ENCODE measurements around the gene GINS1.
"Not testable (repeated sequence)": the region's sequence is repeated elsewhere in the genome, so short reads cannot be mapped to it uniquely, and the experiment has no call there.

GINS1 gene

GRCh38 chr20:25390538-25391528, 16.6 kb upstream of the GINS1 start, which contains the start of gene ABHD12:
Gene ABHD12 (minus strand): TSS chr20:25390835. CDS start chr20:25390703, 132 bp downstream.
- DNase-seq, result peak; percentile 77

GRCh38 chr20:25394276-25394675, 13.2 kb upstream of the GINS1 start:
- no peak for DNase-seq

- no peak for DNase-seq
Observed at GRCh38 chr20:25394996-25395395, 12.5 kb upstream of the GINS1 start.

GRCh38 chr20:25397096-25397495, 10.4 kb upstream of the GINS1 start:
- DNase-seq, result no peak

- DNase-seq, result no peak
Observed at GRCh38 chr20:25397821-25398220, 9.7 kb upstream of the GINS1 start.

GRCh38 chr20:25398376-25399036, 9.0 kb upstream of the GINS1 start:
- no peak for DNase-seq

- DNase-seq, result no peak
Observed at GRCh38 chr20:25399037-25399430, 8.4 kb upstream of the GINS1 start.

GRCh38 chr20:25400291-25400732, 7.2 kb upstream of the GINS1 start:
- not testable (repeated sequence) for DNase-seq

- DNase-seq, result no peak
Observed at GRCh38 chr20:25402583-25402982, 4.9 kb upstream of the GINS1 start.

DNA sequence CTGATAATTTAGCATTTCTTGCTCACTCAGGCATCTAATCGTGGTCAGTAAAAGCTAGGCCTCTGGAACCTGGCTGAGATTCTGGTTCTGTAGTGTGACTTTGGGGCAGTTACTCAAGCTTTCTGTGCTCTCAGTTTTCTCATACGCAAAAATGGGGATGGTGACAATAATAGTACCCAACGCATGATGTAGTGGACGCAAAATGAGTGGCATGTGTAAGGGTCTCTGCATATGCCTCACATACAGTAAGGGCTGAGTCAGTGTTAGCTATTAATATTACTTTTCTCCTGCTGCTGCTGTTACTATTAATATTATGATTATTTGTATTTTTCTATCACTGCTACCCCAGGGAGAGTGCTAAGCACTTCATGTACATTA, 686 bp downstream of the GINS1 start:
- no peak for DNase-seq

GRCh38 chr20:25408890-25409289, 1.4 kb downstream of the GINS1 start:
- no peak for DNase-seq

DNA sequence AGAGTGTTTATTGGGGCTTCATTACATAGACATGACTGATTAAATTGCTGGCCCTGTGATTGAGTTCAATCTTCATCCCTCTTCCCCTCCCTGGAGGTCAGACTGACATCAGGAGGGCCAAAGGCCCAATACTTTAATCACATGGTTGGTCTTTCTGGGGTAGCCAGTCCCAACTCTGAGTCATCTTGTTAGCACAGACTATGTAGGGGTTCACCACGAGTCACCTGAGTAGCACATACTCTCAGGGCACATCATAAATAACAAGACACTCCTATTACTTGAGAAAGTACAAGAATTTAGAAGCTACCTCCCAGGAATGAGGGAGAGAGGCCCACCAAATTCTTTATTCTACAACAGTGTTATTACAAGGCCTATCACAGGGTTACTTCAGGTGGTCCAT, 11.3 kb downstream of the GINS1 start:
- no peak for DNase-seq

DNA sequence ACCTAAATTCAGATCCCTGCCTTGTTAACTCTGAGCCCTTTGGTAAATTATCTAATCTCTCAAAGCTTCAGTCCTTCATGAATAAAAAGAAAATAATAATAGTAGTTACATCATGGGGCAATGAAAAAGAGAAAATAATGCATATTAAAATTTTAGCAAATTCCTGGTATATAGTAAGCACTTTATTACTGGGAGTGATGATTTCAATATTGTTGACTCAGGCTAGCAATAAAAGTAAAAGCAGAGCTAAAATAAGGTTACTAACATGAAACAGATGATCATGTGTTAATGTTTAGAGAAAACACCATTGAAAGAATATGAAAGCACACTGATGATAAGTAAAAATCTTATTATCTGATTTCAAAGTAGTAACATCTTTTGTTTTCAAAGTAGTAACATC, 13.6 kb downstream of the GINS1 start:
- DNase-seq, result no peak

DNA sequence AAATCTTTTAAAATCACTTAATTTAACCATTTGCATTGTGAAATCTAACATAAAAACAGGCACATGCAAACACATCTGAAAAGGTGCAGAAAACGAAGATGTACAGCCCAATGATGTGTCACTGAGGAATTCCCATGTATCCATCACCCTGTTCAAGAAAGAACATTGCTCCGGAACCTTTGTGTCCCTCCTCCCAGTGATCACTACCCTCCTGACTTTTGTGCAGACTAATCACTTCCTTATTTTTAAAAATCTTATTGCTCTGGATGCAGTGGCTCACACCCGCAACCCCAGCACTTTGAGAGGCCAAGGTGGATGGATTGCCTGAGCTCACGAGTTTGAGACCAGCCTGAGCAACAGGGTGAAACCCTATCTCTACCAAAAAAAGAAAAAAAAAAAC, 14.6 kb downstream of the GINS1 start:
- DNase-seq, result no peak

- no peak for DNase-seq
Observed at GRCh38 chr20:25424536-25424935, 17.1 kb downstream of the GINS1 start.

DNA sequence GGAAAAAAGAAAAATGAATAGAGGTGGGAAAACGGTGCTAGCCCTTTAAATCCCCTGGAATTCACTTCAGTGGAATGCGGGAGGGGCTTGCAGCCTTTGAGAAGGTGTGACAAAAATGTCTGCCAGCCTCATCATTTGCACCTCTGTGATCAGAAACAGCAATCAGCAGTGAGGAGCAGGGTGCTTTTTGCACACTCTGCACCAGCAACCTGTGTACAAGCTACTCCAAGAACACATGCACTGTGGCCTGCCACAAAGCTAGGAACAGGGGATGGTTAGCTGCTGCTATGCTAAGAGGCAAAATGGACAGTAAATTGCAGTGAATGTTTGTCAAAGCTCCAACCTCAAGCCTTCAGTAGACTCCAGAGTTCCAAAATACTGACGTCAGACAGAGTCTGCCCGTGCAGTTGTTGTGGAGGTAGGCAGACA, 29.7 kb downstream of the GINS1 start:
- no peak for DNase-seq

GRCh38 chr20:25439328-25439727, 31.9 kb downstream of the GINS1 start:
- DNase-seq, result no peak

DNA sequence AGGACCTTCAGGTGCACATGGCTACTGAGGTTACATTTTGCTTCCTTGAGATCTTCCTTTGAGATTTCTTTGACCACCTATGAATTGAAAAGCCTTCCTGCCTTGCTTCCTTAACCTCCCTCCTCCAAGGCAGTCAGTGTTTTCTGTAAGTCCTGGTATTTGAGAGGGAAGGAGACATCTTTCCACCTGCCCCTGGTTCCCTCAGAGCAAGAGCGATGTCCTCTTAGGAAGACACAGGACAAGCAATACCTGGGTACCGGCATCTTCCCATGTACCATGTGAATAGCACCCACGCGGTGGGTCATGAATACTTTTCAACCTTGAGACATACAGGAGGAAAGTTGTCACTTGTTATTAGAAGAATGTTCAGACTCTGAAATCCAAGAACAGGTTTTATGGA, 37.1 kb downstream of the GINS1 start:
- DNase-seq, result no peak

- no peak for DNase-seq
Observed at GRCh38 chr20:25447671-25448070, 40.2 kb downstream of the GINS1 start.

- DNase-seq, result no peak
Observed at GRCh38 chr20:25452333-25452732, 44.9 kb downstream of the GINS1 start.

- no peak for DNase-seq
Observed at GRCh38 chr20:25453035-25453810, 45.8 kb downstream of the GINS1 start.

GRCh38 chr20:25454153-25454900, 46.9 kb downstream of the GINS1 start:
- no peak for DNase-seq

All from NCI-H2107 (cell line).